Heart right ventricle (tissue), 16 donors: ENCODE results near the gene MRAS. TPM values are rescaled to one million over a fixed set of nuclear protein-coding genes. Genes with fewer than 3 reads are reported as not detected.

ENCODE experiments used
- ATAC-seq, 8 donors: fragments of 200-7000 bp; cut with Tn5 transposase; one replicate each; pipeline ENCODE4 v1.9.1; 2020; ENCODE audit warnings: mild to moderate bottlenecking in 8 of 8, moderate library complexity in 8 of 8, moderate number of reproducible peaks in 1 of 8
- DNase-seq, 2 donors: peaks; one replicate each; pipeline ENCODE4 v3.0.0-alpha.2; 2020
- H3K27ac ChIP-seq, 10 donors: fragments of 200-600 bp; sonication (generic) in 2 of 10; one replicate each; pipeline versions ENCODE4 v1.5.0 to v1.8.0; 2020 to 2022; ENCODE audit warnings: mild to moderate bottlenecking in 3 of 10
- H3K27me3 ChIP-seq, 7 donors: fragments of 200-600 bp; one replicate each; pipeline ENCODE4 v1.8.0; 2021 to 2022; ENCODE audit warnings: mild to moderate bottlenecking in 2 of 7
- H3K36me3 ChIP-seq, 9 donors: fragments of 200-600 bp; sonication (generic) in 1 of 9; one replicate each; pipeline versions ENCODE4 v1.5.0 to v1.8.0; 2020 to 2022; ENCODE audit warnings: mild to moderate bottlenecking in 2 of 9
- H3K4me1 ChIP-seq, 9 donors: fragments of 200-600 bp; sonication (generic) in 1 of 9; one replicate each; pipeline versions ENCODE4 v1.5.0 to v1.8.0; 2020 to 2022; ENCODE audit warnings: mild to moderate bottlenecking in 4 of 9
- H3K4me3 ChIP-seq, 10 donors: fragments of 200-600 bp; sonication (generic) in 2 of 10; one replicate each; pipeline versions ENCODE4 v1.5.0 to v1.8.0; 2020 to 2022; ENCODE audit warnings: mild to moderate bottlenecking in 7 of 10, moderate library complexity in 2 of 10
- H3K9me3 ChIP-seq, 11 donors: fragments of 200-600 bp in 10 of 11; sonication (generic) in 2 of 11; one replicate each; pipeline versions ENCODE4 v1.5.0 to v1.8.0; 2013 to 2022; ENCODE audit warnings: mild to moderate bottlenecking in 2 of 11, control low read depth in 1 of 11, moderate library complexity in 1 of 11
- WGBS, 2 donors: extraction: QIAGEN DNeasy Blood & Tissue Kit; methylation state at CpG; one replicate each; pipeline ENCODE4 v1.1.7; 2013; ENCODE audit warnings: inconsistent platforms in 1 of 2; 5-methylcytosine and 5-hydroxymethylcytosine counted together
- intact Hi-C, 10 donors: fragments of 100-400 bp; cut with DNase I; formaldehyde crosslinking; loops; one replicate each; pipeline versions ENCODE4 v1.11.1 to v1.14.2; 2022
- polyA plus RNA-seq, 2 donors: library from polyadenylated mRNA; stranded (reverse); fragments of 200-250 nt; gene quantifications; one replicate each; pipeline ENCODE4 v1.2.3, GENCODE V29; 2013
- total RNA-seq, 10 donors: library from RNA; stranded (reverse); fragmentation: NEBNext Ultra II Directional in 3 of 10; extraction: Animal tissue kit (Norgen Biotek cat#: 25700) in 3 of 10; gene quantifications; one replicate each; pipeline versions ENCODE4 v1.2.1 to v1.2.4, GENCODE V29; 2021 to 2023
- TF ChIP-seq, protein P1 (sequence below), 9 donors: fragments of 200-600 bp; sonication (generic) in 2 of 9; IDR thresholded peaks; one replicate each; pipeline versions ENCODE4 v1.5.0 to v1.8.0; 2021 to 2022; ENCODE audit warnings: antibody characterized with exemption in 9 of 9, mild to moderate bottlenecking in 5 of 9, moderate library complexity in 1 of 9
- donor health status: Arrhythmogenic right ventricular cardiomyopathy.
- donor health status: ischemic (EF 13 %, LVEDD 7.1; RV severe dilation, severe dysfunction).
- donor health status: healthy with polysubstance abuse.
- donor health status: DM: no; HTN: yes; CAD: no.
- donor health status: DM: no; HTN: no; CAD: no.
- donor health status: ischemic (EF 25% LVEDD 6.9; RV normal size, moderate dysfunction).
- donor health status: ischemic (EF 25% LVEDD 5.7; RV mildly dilated, moderate dysfunction).
- donor health status: healthy.
- donor health status: DM: yes; HTN: yes; CAD: no.
- donor health status: Ischemic cardiomyopathy.
- donor health status: ischemic (EF 35%, LVEDD 5.7; RV mildly dilated, moderate dysfunction).
- donor health status: nonischemic (EF 11% LVEDD 7.7; RV severe dilation, severe dysfunction).
- donor health status: DM: yes; HTN: yes; CAD: no.
- donor health status: PGD.
- donor health status: ischemic (EF 29% LVEDD 5.4; RV normal size, mild dysfunction).
- donor health status: nonischemic (EF 23%, LVEDD 6.1; RV moderate dilation, normal function).

MRAS gene
- total and polyA plus RNA-seq, 12 donors = 78.6 to 381 (median 256) TPM

DNA sequence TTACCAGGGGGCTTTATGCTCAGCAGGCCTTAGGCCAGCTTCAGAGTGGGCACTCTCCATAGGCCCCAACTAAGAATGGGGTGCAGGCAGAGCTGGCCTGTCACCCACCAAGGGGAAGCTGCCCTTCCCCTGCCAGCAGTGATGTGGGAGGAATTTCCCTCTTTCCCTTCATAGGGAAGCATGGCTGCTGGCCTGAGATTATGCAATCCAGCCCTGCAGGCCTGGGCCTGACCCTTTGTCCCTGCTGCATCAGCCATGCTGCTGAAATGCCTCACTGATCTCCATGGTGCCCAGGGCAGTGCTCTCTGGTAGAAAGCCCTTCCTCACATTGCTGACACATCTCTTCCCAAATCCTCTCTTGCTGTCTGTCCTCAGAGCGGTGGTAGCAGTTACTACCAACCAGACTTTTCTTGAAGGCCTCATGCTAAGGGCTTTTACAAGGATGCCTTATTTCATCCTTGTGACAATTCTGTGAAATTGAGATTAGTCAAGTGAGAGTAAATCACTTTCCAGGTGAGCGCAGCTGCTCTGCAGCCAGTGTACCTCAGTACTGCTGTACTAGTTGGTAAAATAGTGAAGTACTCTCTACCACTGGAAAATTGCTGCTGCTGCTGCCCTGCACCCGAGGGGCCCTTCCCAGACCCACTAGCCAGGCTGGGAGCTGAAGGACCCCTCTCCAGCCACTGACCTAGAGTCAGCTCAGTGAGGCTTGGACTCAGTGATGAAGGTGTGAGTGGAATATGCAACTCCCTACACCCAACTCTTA is 33.8 kb downstream of the MRAS start:
- DNase-seq (peak; percentile 53 to 71), ATAC-seq (peak; percentile 79 to 93 (median 82))
- TF ChIP-seq, protein P1, sequence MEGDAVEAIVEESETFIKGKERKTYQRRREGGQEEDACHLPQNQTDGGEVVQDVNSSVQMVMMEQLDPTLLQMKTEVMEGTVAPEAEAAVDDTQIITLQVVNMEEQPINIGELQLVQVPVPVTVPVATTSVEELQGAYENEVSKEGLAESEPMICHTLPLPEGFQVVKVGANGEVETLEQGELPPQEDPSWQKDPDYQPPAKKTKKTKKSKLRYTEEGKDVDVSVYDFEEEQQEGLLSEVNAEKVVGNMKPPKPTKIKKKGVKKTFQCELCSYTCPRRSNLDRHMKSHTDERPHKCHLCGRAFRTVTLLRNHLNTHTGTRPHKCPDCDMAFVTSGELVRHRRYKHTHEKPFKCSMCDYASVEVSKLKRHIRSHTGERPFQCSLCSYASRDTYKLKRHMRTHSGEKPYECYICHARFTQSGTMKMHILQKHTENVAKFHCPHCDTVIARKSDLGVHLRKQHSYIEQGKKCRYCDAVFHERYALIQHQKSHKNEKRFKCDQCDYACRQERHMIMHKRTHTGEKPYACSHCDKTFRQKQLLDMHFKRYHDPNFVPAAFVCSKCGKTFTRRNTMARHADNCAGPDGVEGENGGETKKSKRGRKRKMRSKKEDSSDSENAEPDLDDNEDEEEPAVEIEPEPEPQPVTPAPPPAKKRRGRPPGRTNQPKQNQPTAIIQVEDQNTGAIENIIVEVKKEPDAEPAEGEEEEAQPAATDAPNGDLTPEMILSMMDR (IDR thresholded peaks at IDR 0.05) = no peak
- Histone ChIP-seq H3K4me1 (peaks cover 18 to 82% (median 49%) of the 10 kb centered on the region in 9 donors), H3K9me3 (no peaks in the 10 kb centered on the region), H3K4me3 (no peak overlapping the region), H3K36me3 (peaks cover 0 to 24% (median 3%) of the 10 kb centered on the region in 9 donors), H3K27ac (peak overlapping the region; percentile 66 to 94 (median 86)), H3K27me3 (no peaks in the 10 kb centered on the region)
- intact Hi-C loops = no loop called here
- 88 to 90% methylated on average over 3 of the region's 3 CpGs for WGBS, 2 donors

DNA sequence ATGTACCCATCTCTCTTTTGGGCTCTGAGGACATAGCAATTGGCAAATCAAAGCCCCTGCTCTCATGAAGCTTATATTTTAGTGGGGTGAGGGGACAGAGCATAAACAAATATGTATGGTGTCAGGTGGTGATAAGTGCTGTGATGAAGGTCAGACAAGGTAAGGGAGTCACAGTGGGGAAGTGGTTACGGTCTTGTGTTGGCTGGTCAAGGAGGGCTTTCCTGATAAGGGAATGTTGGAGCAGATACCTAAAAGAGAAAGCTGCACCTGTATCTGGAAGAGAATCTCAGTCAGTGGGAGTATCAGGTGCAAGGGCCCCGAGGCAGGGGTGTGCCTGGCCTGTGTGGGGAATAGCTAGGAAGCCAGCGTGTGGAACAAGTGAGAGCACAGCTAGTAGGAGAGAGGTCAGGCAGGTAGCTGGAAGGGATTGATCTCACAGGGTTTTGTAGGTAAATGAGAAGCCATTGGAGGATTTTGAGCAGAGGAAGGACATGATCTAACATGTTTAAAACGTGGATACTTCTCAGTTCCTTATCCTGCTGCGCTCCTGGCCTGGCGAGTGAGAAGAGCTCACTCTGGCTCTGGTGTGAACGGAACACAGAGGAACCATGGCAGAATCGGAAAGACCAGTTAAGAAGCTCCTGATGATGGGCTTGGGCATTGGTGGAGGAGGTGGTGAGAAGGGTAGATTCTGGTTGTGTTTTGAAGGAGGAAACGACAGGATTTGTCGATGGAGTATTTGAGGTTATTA is 35.5 kb downstream of the MRAS start:
- peaks cover 18 to 80% (median 36%) of the 10 kb centered on the region in 9 donors for H3K4me1 ChIP-seq
- peak overlapping the region; percentile 22 to 94 (median 86) for H3K27ac ChIP-seq
- TF ChIP-seq, protein P1 (IDR thresholded peaks at IDR 0.05) = no peak
- H3K9me3 ChIP-seq = no peaks in the 10 kb centered on the region
- 79 to 80% methylated on average over 10 of the region's 10 CpGs for WGBS, 2 donors
- peaks cover 0 to 14% (median 0%) of the 10 kb centered on the region in 9 donors for H3K36me3 ChIP-seq
- ATAC-seq (no peak), DNase-seq (no peak)
- H3K27me3 ChIP-seq = no peaks in the 10 kb centered on the region
- H3K4me3 ChIP-seq = no peak overlapping the region
- intact Hi-C loops = no loop called here

DNA sequence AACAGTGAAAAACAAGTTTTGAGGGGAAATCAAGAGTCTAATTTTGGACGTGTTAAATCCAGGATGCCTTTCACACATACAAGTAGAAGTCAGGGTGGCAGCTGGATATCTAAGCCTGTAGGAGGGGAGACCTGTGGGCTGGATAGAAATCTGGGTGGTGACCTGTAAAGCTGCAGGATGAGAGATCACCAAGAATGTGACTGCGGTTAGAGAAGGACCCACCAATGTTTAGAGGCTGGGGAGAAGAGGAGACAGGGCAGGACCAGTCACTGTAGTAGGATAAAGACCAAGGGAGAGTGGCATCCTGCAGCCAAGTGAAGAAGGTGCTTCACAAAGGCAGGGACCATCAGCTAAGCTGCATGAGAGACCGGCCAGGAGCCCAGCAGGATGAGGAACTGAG is 36.2 kb downstream of the MRAS start:
- WGBS, 2 donors = 72 to 73% methylated on average over 3 of the region's 3 CpGs
- H3K36me3 ChIP-seq = peaks cover 0 to 9% (median 0%) of the 10 kb centered on the region in 9 donors
- no peaks in the 10 kb centered on the region for H3K9me3 ChIP-seq
- TF ChIP-seq, protein P1 (IDR thresholded peaks at IDR 0.05) = no peak
- ATAC-seq (no peak), DNase-seq (no peak)
- H3K4me3 ChIP-seq = no peak overlapping the region
- peaks cover 20 to 80% (median 40%) of the 10 kb centered on the region in 9 donors for H3K4me1 ChIP-seq
- peak overlapping the region in 8 of 10 donors; percentile 14 to 94 (median 87) for H3K27ac ChIP-seq
- no peaks in the 10 kb centered on the region for H3K27me3 ChIP-seq
- intact Hi-C loops = no loop called here

DNA sequence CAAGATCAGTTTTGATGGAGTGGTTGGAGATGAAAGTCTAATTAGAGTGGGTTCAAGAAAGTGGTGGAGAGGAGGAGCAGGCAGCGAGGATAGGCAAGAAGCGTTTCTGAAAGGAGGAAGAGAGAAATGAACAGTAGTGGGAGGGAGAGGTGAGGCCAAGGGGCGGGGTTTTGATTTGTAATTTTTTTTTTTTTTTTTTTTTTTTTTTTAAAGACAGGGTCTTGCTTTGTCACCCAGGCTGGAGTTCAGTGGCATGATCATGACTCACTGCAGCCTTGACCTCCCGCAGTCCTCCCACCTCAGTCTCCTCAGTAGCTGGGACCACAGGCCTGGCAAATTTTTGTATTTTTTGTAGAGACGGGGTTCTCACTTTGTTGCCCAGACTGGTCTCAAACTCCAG is 36.6 kb downstream of the MRAS start:
- Histone ChIP-seq H3K9me3 (no peaks in the 10 kb centered on the region), H3K27me3 (no peaks in the 10 kb centered on the region), H3K4me1 (peaks cover 21 to 84% (median 43%) of the 10 kb centered on the region in 9 donors), H3K4me3 (no peak overlapping the region), H3K27ac (peak overlapping the region in 8 of 10 donors; percentile 14 to 94 (median 87)), H3K36me3 (peaks cover 0 to 7% (median 0%) of the 10 kb centered on the region in 9 donors)
- WGBS, 2 donors = 93 to 99% methylated on average over 4 to 5 of the region's 5 CpGs
- TF ChIP-seq, protein P1 (IDR thresholded peaks at IDR 0.05) = no peak
- no peak for ATAC-seq
- no peak for DNase-seq
- intact Hi-C loops = no loop called here
